Astrocyte of the spinal cord (primary cell): ENCODE data around the gene GRID1.
A peak's percentile ranks its signal among the peaks of the same experiment; 100 is the strongest.

ENCODE experiments used
- DNase-seq: peaks from one replicate; pipeline ENCODE4 v3.0.0; 2011; ENCODE audit warnings: low read depth, low spot score
- H3K4me3 ChIP-seq: 2 replicates; pipeline ENCODE4 v1.5.1; 2011; ENCODE audit warnings: low read depth, mild to moderate bottlenecking, low read length, moderate library complexity
- in situ Hi-C: cut with HindIII; loops from 2 replicates; pipeline ENCODE4 v1.10.0; 2017; ENCODE audit warnings: low sequenced_read_pairs
- TF ChIP-seq, protein P1 (sequence below): IDR thresholded peaks from 2 replicates; pipeline ENCODE4 v1.5.1; 2012; ENCODE audit warnings: low read depth, mild to moderate bottlenecking, low read length, inconsistent platforms

Gene GRID1

DNA sequence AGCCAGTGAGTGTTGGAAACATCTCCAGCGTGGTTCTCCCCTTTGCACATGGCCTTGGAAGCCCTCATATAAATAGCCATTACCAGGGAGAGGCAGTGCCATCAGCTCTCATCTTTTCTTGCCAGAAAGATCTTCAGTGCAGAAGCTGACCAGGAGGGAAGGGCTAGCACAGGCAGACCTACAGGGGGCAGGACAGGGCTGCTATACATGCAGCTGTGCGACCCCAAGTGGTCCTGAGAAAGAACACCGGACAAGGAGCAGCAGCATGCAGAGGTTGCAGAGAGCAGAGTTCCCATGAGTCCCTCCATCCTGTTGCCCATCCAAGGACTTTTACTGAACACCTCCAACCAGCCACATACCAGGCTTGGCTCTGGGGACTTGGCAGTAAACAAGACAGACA, 17.1 kb downstream of the GRID1 start:
- TF ChIP-seq, protein P1, sequence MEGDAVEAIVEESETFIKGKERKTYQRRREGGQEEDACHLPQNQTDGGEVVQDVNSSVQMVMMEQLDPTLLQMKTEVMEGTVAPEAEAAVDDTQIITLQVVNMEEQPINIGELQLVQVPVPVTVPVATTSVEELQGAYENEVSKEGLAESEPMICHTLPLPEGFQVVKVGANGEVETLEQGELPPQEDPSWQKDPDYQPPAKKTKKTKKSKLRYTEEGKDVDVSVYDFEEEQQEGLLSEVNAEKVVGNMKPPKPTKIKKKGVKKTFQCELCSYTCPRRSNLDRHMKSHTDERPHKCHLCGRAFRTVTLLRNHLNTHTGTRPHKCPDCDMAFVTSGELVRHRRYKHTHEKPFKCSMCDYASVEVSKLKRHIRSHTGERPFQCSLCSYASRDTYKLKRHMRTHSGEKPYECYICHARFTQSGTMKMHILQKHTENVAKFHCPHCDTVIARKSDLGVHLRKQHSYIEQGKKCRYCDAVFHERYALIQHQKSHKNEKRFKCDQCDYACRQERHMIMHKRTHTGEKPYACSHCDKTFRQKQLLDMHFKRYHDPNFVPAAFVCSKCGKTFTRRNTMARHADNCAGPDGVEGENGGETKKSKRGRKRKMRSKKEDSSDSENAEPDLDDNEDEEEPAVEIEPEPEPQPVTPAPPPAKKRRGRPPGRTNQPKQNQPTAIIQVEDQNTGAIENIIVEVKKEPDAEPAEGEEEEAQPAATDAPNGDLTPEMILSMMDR: peak; percentile 46
- no peak overlapping the region for H3K4me3 ChIP-seq
- in situ Hi-C loops: no loop called here
- no peak for DNase-seq

DNA sequence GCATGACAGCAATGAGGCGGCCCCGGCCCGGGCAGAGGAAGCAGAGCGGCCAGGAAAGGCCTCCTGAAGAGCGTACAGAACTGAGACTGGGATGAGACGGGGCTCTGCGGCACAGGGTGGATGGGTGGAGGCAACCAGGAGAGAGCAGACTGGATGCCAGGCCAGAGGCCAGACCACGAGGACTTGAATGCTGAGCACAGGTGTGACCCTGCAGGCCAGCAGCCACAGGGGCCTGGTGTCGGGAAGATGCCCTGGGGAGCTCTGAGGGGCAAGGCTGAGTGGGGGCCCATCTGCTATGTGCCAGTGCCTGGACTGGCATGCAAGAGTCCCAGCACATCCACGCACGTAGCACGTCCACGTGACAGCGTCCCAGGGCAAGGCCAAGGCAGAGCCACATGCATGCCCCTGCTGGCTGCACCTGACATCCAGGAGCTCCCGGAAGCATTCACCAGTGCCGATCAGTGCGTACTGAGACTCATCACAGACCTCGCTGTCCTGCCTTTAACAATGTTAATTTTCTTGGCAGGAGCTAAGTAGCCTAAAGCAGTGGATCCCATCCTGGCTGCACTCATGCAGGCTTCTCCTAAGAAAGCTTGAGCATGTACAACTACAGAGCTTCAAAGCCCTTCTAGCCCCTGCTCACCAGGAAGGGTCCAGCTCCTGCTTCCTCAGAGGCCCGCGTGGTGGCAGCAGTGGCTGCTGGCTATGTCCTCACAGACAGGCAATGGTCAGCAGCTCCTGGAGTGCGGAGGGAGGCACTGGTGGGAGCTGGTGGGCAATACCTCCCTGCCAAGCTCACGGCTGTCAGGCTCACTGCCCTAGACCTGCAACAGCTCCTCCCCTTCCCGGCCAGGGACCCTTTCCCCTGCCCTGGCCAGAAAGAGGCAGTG, 18.0 kb downstream of the GRID1 start:
- no peak for DNase-seq
- no peak overlapping the region for H3K4me3 ChIP-seq
- TF ChIP-seq, protein P1: peak; percentile 21
- in situ Hi-C loops: no loop called here

DNA sequence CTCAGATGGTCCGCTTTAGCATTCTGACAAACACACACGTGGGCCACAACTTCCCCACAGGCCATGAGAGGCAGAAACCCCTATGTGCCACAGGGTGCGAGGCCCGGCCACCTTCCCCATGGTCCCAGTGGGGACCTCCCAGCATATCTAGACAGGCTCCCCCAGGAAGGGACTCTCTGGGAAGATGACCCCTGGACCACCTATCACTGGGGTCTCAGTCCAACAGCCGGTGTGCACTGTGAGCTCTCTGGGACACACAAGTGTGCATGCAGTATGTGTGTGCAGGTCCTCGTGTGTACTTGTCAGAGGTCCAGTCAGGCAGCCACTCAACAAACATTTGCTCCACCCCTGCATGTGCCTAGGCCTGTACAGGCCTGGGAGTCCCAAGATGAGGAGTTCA, 18.7 kb downstream of the GRID1 start:
- in situ Hi-C loops: no loop called here
- DNase-seq: no peak
- TF ChIP-seq, protein P1: no peak
- no peak overlapping the region for H3K4me3 ChIP-seq

DNA sequence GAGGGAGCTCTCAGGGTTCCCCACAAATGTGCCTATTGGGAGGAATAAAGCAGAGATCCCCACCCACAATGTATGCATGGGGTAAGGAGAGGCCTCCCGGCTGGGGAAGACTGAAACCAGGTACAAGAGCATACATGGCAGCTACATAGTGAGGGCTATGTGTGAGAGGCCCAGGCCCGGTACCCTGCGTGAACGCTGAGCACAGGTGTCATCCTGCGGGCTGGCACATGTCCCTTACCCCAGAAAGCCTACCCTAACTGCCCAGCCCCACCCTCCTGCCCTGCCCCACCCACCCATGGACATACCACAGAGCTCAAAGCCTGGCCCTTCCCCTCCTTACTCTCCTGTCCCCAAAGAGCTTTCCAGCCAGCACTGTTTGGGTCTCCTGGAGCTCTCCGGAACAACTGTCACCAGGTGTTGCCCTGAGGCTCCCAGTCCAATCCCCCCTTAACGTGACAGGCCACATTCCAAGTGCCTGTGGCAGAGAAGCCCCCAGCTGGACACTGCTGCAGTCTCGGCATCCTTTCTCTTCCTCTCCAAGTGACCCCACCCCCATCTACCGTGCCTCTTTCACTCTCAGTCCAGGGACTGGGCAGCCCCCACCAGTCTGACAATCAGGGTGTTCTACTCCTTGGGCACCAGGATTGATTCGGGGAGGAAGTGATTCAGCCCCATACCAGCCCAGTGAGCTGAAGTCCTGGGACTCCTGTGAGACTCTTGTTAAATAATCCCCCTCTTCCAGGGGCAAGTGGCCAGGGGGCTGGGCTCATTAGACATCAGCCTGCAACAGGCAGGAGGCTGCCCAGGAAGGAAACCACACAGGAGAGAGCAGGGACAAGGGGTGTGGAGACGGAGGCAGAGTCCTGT, 19.6 kb downstream of the GRID1 start:
- in situ Hi-C loops: no loop called here
- DNase-seq: no peak
- TF ChIP-seq, protein P1: no peak
- no peak overlapping the region for H3K4me3 ChIP-seq

DNA sequence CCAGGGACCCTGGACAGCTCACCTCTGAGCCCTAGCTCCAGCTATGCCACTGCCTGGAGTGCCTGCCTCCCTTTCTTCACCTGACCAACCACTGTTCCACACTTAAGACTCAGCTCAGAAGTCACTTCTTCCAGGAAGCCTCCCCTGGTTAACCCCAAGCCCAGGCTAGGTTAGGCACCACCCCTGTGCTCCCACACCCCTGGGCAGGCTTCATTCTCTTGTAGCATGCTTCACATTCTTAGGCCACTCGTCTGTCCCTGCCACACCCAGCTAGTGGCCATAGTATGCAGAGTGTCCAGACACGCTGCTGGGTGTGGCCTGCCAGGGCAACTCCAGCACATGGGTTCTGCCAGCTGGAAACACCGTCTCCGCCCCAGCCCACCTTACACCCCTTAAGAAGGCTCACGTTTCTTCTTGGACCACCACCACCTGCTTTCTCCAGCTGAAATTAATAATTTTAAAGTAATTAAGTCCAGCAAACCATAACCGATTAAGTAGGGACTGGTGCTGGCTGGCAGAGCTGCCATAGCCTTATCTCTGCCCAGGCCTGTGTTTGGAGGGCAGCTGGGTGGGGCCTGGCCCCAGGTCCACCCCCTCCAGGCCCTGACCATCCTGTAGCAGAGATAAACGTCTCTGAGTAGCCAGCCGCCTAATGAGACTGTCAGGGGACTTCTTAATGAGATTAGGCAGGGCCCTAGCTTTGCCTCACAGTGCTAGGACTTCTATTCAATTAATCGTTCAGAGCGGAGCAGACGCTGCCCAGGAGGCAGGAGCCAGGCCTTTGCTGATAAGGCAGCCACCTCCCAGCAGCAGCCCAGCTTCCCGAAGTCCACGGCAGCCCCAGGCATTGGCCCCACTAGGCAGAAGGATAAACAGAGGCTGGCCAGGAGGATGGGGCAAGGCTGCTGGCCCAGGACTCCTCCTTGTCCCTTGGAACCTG, 20.5 kb downstream of the GRID1 start:
- in situ Hi-C loops: no loop called here
- no peak overlapping the region for H3K4me3 ChIP-seq
- DNase-seq: no peak
- TF ChIP-seq, protein P1: no peak
